HepG2 (cell line): ENCODE data around the gene L2HGDH. TPM values are rescaled to one million over a fixed set of nuclear protein-coding genes. Genes with fewer than 3 reads are reported as not detected.

Experiments
- ATAC-seq: fragments of 200-7000 bp; cut with Tn5 transposase; 3 replicates; pipeline ENCODE4 v1.9.1; 2020; ENCODE audit warnings: mild to moderate bottlenecking, moderate library complexity
- BruUV-seq: library from RNA; stranded (reverse); fragments of 400-500 nt; replicated peaks from 2 replicates; lab custom pipeline; 2021; lab: Mats Ljungman, UMichigan
- CTCF ChIA-PET: fragments of 300-600 bp; formaldehyde crosslinking; extraction: SDS; loops from one replicate; lab custom pipeline; 2021; ENCODE audit warnings: low total read pairs, inconsistent platforms, low intra/inter-chr PET ratio; lab: Yijun Ruan, JAX
- POLR2A ChIA-PET: fragments of 350-600 bp; sonication (Branson Sonifier 250); formaldehyde crosslinking; loops from one replicate; lab custom pipeline; 2020; ENCODE audit warnings: antibody characterized with exemption, inconsistent platforms; lab: Yijun Ruan, JAX
- DNase-seq: peaks from one replicate; pipeline ENCODE4 v3.0.0-alpha.2; 2015; ENCODE audit warnings: low spot score
- FAIRE-seq: peaks from 3 replicates; lab custom pipeline; 2011; peaks lifted over from hg19 to GRCh38; lab: Jason Lieb, UNC
- H2AFZ ChIP-seq: one replicate; pipeline ENCODE4 v1.6.1; 2011; ENCODE audit warnings: low read length, inconsistent platforms
- H3K27ac ChIP-seq: fragments of 300-600 bp; 3 replicates; pipeline ENCODE4 v1.8.0; 2011; ENCODE audit warnings: mixed run types, mild to moderate bottlenecking, mixed read lengths, low read length, inconsistent platforms; ENCODE audit not compliant: insufficient read depth; ENCODE audit errors: extremely low read length
- H3K27me3 ChIP-seq, 2 experiments: fragments of 200-600 bp in 1 of 2; 2 replicates in 1 of 2; 3 replicates in 1 of 2; pipeline versions ENCODE4 v1.6.0 to v1.8.0; 2011; ENCODE audit warnings: low read length in 2 of 2, mild to moderate bottlenecking in 2 of 2, moderate library complexity in 2 of 2, inconsistent platforms in 1 of 2; ENCODE audit not compliant: insufficient read depth in 2 of 2, control insufficient read depth in 1 of 2
- H3K36me3 ChIP-seq, 2 experiments: fragments of 200-600 bp in 1 of 2; replicated peaks in 1 of 2; 2 replicates in 1 of 2; 3 replicates in 1 of 2; pipeline versions ENCODE4 v1.5.1 to v1.8.0; 2011; ENCODE audit warnings: low read length in 2 of 2, inconsistent platforms in 1 of 2; ENCODE audit not compliant: insufficient read depth in 2 of 2, control insufficient read depth in 1 of 2
- H3K4me1 ChIP-seq: 2 replicates; pipeline ENCODE4 v1.5.1; 2012; ENCODE audit warnings: low read length, inconsistent platforms; ENCODE audit not compliant: insufficient read depth
- H3K4me2 ChIP-seq: 2 replicates; pipeline ENCODE4 v1.6.0; 2011; ENCODE audit warnings: low read depth, low read length, inconsistent platforms
- H3K4me3 ChIP-seq, 3 experiments: fragments of 200-600 bp in 1 of 3; sonication (generic), shearing (Covaris generic) in 1 of 3; replicated peaks in 1 of 3; 2 replicates each; pipeline ENCODE4 v1.5.1; 2011 to 2016; ENCODE audit warnings: low read length in 3 of 3, inconsistent platforms in 2 of 3, low read depth in 2 of 3, mild to moderate bottlenecking in 2 of 3, control low read depth in 1 of 3, mixed read lengths in 1 of 3; ENCODE audit not compliant: insufficient read depth in 1 of 3
- H3K79me2 ChIP-seq: one replicate; pipeline ENCODE4 v1.6.1; 2011; ENCODE audit warnings: low read length, inconsistent platforms; ENCODE audit not compliant: insufficient read depth
- H3K9ac ChIP-seq: 2 replicates; pipeline ENCODE4 v1.6.0; 2011; ENCODE audit warnings: mild to moderate bottlenecking, low read depth, low read length, inconsistent platforms; ENCODE audit not compliant: insufficient read depth
- H3K9me3 ChIP-seq: 2 replicates; pipeline ENCODE4 v1.5.1; 2012; ENCODE audit warnings: mild to moderate bottlenecking, low read length
- H4K20me1 ChIP-seq: 2 replicates; pipeline ENCODE4 v1.6.0; 2011; ENCODE audit warnings: inconsistent platforms, mild to moderate bottlenecking, low read length, moderate library complexity; ENCODE audit not compliant: insufficient read depth
- CHD2 ChIP-seq: IDR thresholded peaks from 2 replicates; pipeline ENCODE4 v1.6.1; 2011; ENCODE audit warnings: low read depth, low read length, improper control_type of control experiment
- CTCF ChIP-seq: sonication (generic); formaldehyde crosslinking; IDR thresholded peaks from 2 replicates; pipeline ENCODE4 v1.5.0; 2020; ENCODE audit warnings: mild to moderate bottlenecking, missing genetic modification reagents, moderate library complexity
- DRAP1 ChIP-seq: IDR thresholded peaks from 2 replicates; pipeline ENCODE4 v1.6.1; 2016; ENCODE audit warnings: missing genetic modification reagents, missing compliant biosample characterization
- FOXP1 ChIP-seq, 2 experiments: fragments of 450-650 bp in 1 of 2; IDR thresholded peaks; 2 replicates each; pipeline ENCODE4 v1.6.1; 2017 to 2018; ENCODE audit warnings: antibody characterized with exemption in 1 of 2
- HMGA1 ChIP-seq: sonication (generic); formaldehyde crosslinking; conservative IDR thresholded peaks from 2 replicates; pipeline ENCODE4 v1.4.0; 2020; ENCODE audit warnings: missing genetic modification reagents
- MYNN ChIP-seq: sonication (generic); formaldehyde crosslinking; IDR thresholded peaks from 2 replicates; pipeline ENCODE4 v1.4.0; 2020; ENCODE audit warnings: mild to moderate bottlenecking, low read depth, missing genetic modification reagents
- PATZ1 ChIP-seq: sonication (generic); formaldehyde crosslinking; IDR thresholded peaks from 2 replicates; pipeline ENCODE4 v1.4.0; 2020; ENCODE audit warnings: missing genetic modification reagents
- SIX4 ChIP-seq: sonication (generic); formaldehyde crosslinking; IDR thresholded peaks from 2 replicates; pipeline ENCODE4 v1.4.0; 2020; ENCODE audit warnings: missing genetic modification reagents
- STAG1 ChIP-seq: sonication (generic); formaldehyde crosslinking; IDR thresholded peaks from 2 replicates; pipeline ENCODE4 v1.4.0; 2020; ENCODE audit warnings: missing genetic modification reagents
- ZNF543 ChIP-seq: sonication (generic); formaldehyde crosslinking; IDR thresholded peaks from 2 replicates; pipeline ENCODE4 v1.4.0; 2020; ENCODE audit warnings: mild to moderate bottlenecking, missing genetic modification reagents
- WGBS: methylation state at CpG from one replicate; pipeline ENCODE4 v1.1.6; 2017; ENCODE audit warnings: low lambda C conversion rate; 5-methylcytosine and 5-hydroxymethylcytosine counted together
- in situ Hi-C: cut with HindIII; loops from 2 replicates; pipeline ENCODE4 v1.10.0; 2017; ENCODE audit warnings: low pct_unique_long_range_greater_than_20kb; ENCODE audit not compliant: extremely low pct_ligation_motif_present
- intact Hi-C: fragments of 100-400 bp; cut with micrococcal nuclease; formaldehyde crosslinking; loops from one replicate; pipeline ENCODE4 v1.10.0; 2022; ENCODE audit not compliant: unreplicated experiment
- polyA plus RNA-seq, 8 experiments: library from polyadenylated mRNA; depleted of rRNA in 3 of 8; stranded (reverse) in 7 of 8; unstranded in 1 of 8; fragments of >200 nt; fragmentation: Illumina TruSeq in 4 of 8; extraction: Trizol in 4 of 8; gene quantifications; 2 replicates each; pipeline versions ENCODE4 v1.2.1 to v1.2.3, GENCODE V29; 2011 to 2016; ENCODE audit warnings: low read depth in 4 of 8, missing spikeins in 1 of 8, mixed read lengths in 1 of 8; ENCODE audit not compliant: insufficient read depth in 1 of 8
- total RNA-seq, 5 experiments: library from RNA; depleted of rRNA; stranded (reverse); fragments of >200 nt; fragmentation: Illumina TruSeq; extraction: Trizol; gene quantifications; 2 replicates each; pipeline ENCODE4 v1.2.3, GENCODE V29; 2016; ENCODE audit warnings: low read depth in 1 of 5

The L2HGDH gene
- total and polyA plus RNA-seq, 2 of the 13 experiments (the other 11 are each of a cell fraction or from before 2014, with no cell fraction given): 3.3 to 5.0 TPM

- TF ChIP-seq DRAP1: no peak
- TF ChIP-seq CHD2: no peak
- no peak for TF ChIP-seq HMGA1 (CRISPR knock-in tag)
- TF ChIP-seq ZNF543 (CRISPR knock-in tag): no peak
- TF ChIP-seq MYNN (CRISPR knock-in tag): no peak
- no peak for TF ChIP-seq SIX4 (CRISPR knock-in tag)
Observed at GRCh38 chr14:50342221-50343078, 30.4 kb upstream of the L2HGDH start (continued).

DNA sequence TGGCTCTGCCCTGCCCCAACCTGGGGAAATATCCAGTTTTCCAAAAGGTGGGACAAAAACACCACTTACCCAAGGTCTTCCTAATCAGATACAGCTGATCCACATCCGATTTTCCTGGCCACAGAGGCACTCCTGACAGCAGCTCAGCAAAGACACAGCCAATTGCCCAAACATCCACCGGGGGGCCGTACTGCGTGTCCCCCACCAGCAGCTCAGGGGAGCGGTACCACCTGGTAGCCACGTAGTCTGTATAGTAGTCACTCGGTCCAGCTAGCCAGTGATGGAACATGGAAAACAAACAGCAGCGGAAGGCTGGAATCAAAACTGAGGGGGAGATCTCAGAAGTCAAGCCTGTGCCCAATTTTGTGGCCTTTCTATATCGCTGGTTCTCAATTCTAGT, 28.9 kb upstream of the L2HGDH start:
- BruUV-seq: no TSS peak
- no peaks in the 10 kb centered on the region for H3K9me3 ChIP-seq
- no peaks in the 10 kb centered on the region for H4K20me1 ChIP-seq
- no peak overlapping the region for H3K27ac ChIP-seq
- 0 out of 2 replicates have a peak, but pooled peaks have one; percentile 31 for TF ChIP-seq PATZ1 (CRISPR knock-in tag)
- TF ChIP-seq STAG1 (CRISPR knock-in tag): peak; percentile 37; the same call in 1 of the 2 replicates
- TF ChIP-seq FOXP1 (IDR thresholded peaks at IDR 0.05): no peak
- no peak for TF ChIP-seq FOXP1 (CRISPR knock-in tag; IDR thresholded peaks at IDR 0.05)
- TF ChIP-seq CTCF (CRISPR knock-in tag): peak; percentile 32; the same call in 1 of the 2 replicates
- TF ChIP-seq, all 625 proteins: peak for 3
- no peak overlapping the region for H3K9ac ChIP-seq
- FAIRE-seq: no peak
- no peak overlapping the region for H3K4me3 ChIP-seq
- H3K4me2 ChIP-seq: no peak overlapping the region
- POLR2A ChIA-PET: no interaction called here
- no peak for DNase-seq
- H3K79me2 ChIP-seq: no peaks in the 10 kb centered on the region
- CTCF ChIA-PET: no interaction called here
- peak; percentile 79 for ATAC-seq
- peaks cover 14% of the 10 kb centered on the region for H3K4me1 ChIP-seq
- intact Hi-C loops (loop anchor here (5.0 kb wide), 1 partner anchor 191 kb away; the partner anchor contains the start of gene MAP4K5), in situ Hi-C loops (no loop called here)
- 90% methylated on average over 7 of the region's 9 CpGs for WGBS
- no peak overlapping the region for H2AFZ ChIP-seq
- peaks cover 0 to 2% of the 10 kb centered on the region in 2 experiments; a peak in 1 of 5 replicates for H3K36me3 ChIP-seq
- no peaks in the 10 kb centered on the region for H3K27me3 ChIP-seq
